GM19455 (cell line): ENCODE measurements around the gene CDH4.

Source experiments
- ATAC-seq: cut with Tn5 transposase; IDR thresholded peaks from one replicate; pipeline ENCODE4 v1.9.1; 2021; ENCODE audit not compliant: unreplicated experiment

CDH4 gene

GRCh38 chr20:61482056-61482887 is 230.2 kb downstream of the CDH4 start:
- ATAC-seq, result no peak

- ATAC-seq, result no peak
These were observed 230.8 kb downstream of the CDH4 start for GRCh38 chr20:61482901-61483300.

GRCh38 chr20:61483336-61484067 is 231.4 kb downstream of the CDH4 start:
- no peak for ATAC-seq

- ATAC-seq, result no peak
These were observed 234.1 kb downstream of the CDH4 start for GRCh38 chr20:61486198-61486597.

- ATAC-seq, result no peak
These were observed 235.4 kb downstream of the CDH4 start for GRCh38 chr20:61487346-61487996.

- ATAC-seq, result no peak
These were observed 235.9 kb downstream of the CDH4 start for GRCh38 chr20:61487997-61488371.

- ATAC-seq, result no peak
These were observed 238.7 kb downstream of the CDH4 start for GRCh38 chr20:61490721-61491120.

- no peak for ATAC-seq
These were observed 240.0 kb downstream of the CDH4 start for GRCh38 chr20:61492065-61492464.

- ATAC-seq, result no peak
These were observed 241.8 kb downstream of the CDH4 start for GRCh38 chr20:61493798-61494305.

- no peak for ATAC-seq
These were observed 242.9 kb downstream of the CDH4 start for GRCh38 chr20:61494763-61495575.

- no peak for ATAC-seq
These were observed 245.1 kb downstream of the CDH4 start for GRCh38 chr20:61497029-61497627.

GRCh38 chr20:61499859-61500554 is 247.9 kb downstream of the CDH4 start:
- no peak for ATAC-seq

- no peak for ATAC-seq
These were observed 248.8 kb downstream of the CDH4 start for GRCh38 chr20:61500791-61501321.

- ATAC-seq, result no peak
These were observed 250.4 kb downstream of the CDH4 start for GRCh38 chr20:61502433-61502832.

- no peak for ATAC-seq
These were observed 251.0 kb downstream of the CDH4 start for GRCh38 chr20:61503106-61503505.

- no peak for ATAC-seq
These were observed 253.4 kb downstream of the CDH4 start for GRCh38 chr20:61505508-61505907.

GRCh38 chr20:61507778-61508177 is 255.7 kb downstream of the CDH4 start:
- ATAC-seq, result no peak

- ATAC-seq, result no peak
These were observed 256.4 kb downstream of the CDH4 start for GRCh38 chr20:61508301-61509096.
